Right forelimb (tissue), 1 donor: Measurements from ENCODE around the gene GDF11.
A peak's percentile ranks its signal among the peaks of the same experiment; 100 is the strongest.

Experiments
- DNase-seq: peaks from one replicate; pipeline ENCODE4 v3.0.0-alpha.2; 2018

Gene GDF11

GRCh38 chr12:55742719-55743405, at the start of gene GDF11:
Gene GDF11 (plus strand): TSS chr12:55743122. CDS start chr12:55743317, 195 bp downstream.
- DNase-seq: peak; percentile 88

GRCh38 chr12:55693323-55694187, 49.4 kb upstream of the GDF11 start:
- DNase-seq: no peak

- no peak for DNase-seq
These were observed 48.8 kb upstream of the GDF11 start for GRCh38 chr12:55694188-55694515.

GRCh38 chr12:55694651-55695050, 48.3 kb upstream of the GDF11 start:
- no peak for DNase-seq

GRCh38 chr12:55695349-55695748, 47.6 kb upstream of the GDF11 start:
- no peak for DNase-seq

GRCh38 chr12:55696141-55696540, 46.8 kb upstream of the GDF11 start:
- DNase-seq: no peak

GRCh38 chr12:55696796-55697462, 46.0 kb upstream of the GDF11 start:
- no peak for DNase-seq

GRCh38 chr12:55697686-55698085, 45.2 kb upstream of the GDF11 start:
- DNase-seq: no peak

- no peak for DNase-seq
These were observed 44.5 kb upstream of the GDF11 start for GRCh38 chr12:55698241-55698955.

GRCh38 chr12:55698965-55699364, 44.0 kb upstream of the GDF11 start:
- no peak for DNase-seq

GRCh38 chr12:55699471-55700055, 43.4 kb upstream of the GDF11 start:
- no peak for DNase-seq

GRCh38 chr12:55700255-55701018, 42.5 kb upstream of the GDF11 start:
- DNase-seq: no peak

- no peak for DNase-seq
These were observed 40.1 kb upstream of the GDF11 start for GRCh38 chr12:55702861-55703260.

- peak; percentile 69 for DNase-seq
These were observed 39.6 kb upstream of the GDF11 start for GRCh38 chr12:55703288-55703687.

- DNase-seq: peak; percentile 80
These were observed 38.8 kb upstream of the GDF11 start for GRCh38 chr12:55703901-55704761.

- peak; percentile 53 for DNase-seq
These were observed 37.9 kb upstream of the GDF11 start for GRCh38 chr12:55704824-55705718.

- DNase-seq: no peak
These were observed 37.0 kb upstream of the GDF11 start for GRCh38 chr12:55705782-55706402.

- no peak for DNase-seq
These were observed 36.2 kb upstream of the GDF11 start for GRCh38 chr12:55706568-55707218.

GRCh38 chr12:55707219-55707671, 35.7 kb upstream of the GDF11 start:
- DNase-seq: no peak
